ENCODE results near the gene SLC26A11. TPM values are rescaled to one million over a fixed set of nuclear protein-coding genes. Genes with fewer than 3 reads are reported as not detected.

Gene SLC26A11
- total and polyA plus RNA-seq, 2 of the 13 experiments (the other 11 are each of a cell fraction or from before 2014, with no cell fraction given): 8.7 to 13.2 TPM

DNA sequence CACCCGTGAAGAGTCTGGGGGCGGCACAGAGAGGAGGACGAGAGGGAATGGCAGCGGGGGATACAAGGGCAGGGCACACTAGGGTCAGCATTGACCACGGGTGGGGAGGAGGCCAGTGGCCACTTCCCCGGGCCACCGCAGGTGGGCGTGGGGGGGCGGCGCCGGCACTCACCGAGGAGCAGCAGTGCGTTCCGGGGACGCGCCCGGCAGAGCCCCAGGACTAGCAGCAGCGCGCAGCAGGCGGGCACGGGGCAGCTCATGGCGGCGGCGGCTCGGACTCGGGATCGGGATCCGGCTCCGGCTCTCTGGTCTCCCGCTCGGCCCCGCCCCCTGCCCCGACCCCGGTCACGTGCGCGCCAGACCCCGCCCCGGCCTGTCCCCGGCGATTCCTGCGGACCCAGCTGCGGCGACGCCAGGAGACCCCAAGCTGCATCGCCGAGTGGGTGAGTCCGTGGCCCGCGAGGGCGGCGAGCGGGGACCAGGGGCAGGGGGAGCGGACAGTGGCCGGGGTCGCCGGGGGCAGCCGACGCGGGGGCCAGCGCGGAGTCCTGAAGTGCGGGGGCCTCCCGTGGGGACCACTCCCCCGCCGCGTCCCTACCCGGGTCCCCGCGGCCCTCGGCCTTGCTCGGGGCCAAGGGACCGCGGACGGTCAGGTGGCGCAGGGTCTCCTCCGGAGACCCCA, at the start of gene SLC26A11, which contains the start of gene SGSH (continued):
- no peak for TF ChIP-seq TAF15 (IDR thresholded peaks at IDR 0.05; ENCODE audit: low read depth, low read length, poor library complexity, severe bottlenecking)
- no peak for TF ChIP-seq ZNF30 (CRISPR knock-in tag; IDR thresholded peaks at IDR 0.05)
- TF ChIP-seq FIP1L1 (IDR thresholded peaks at IDR 0.05; ENCODE audit: borderline replicate concordance, insufficient read depth, low read depth, low read length): no peak
- TF ChIP-seq, protein P1, sequence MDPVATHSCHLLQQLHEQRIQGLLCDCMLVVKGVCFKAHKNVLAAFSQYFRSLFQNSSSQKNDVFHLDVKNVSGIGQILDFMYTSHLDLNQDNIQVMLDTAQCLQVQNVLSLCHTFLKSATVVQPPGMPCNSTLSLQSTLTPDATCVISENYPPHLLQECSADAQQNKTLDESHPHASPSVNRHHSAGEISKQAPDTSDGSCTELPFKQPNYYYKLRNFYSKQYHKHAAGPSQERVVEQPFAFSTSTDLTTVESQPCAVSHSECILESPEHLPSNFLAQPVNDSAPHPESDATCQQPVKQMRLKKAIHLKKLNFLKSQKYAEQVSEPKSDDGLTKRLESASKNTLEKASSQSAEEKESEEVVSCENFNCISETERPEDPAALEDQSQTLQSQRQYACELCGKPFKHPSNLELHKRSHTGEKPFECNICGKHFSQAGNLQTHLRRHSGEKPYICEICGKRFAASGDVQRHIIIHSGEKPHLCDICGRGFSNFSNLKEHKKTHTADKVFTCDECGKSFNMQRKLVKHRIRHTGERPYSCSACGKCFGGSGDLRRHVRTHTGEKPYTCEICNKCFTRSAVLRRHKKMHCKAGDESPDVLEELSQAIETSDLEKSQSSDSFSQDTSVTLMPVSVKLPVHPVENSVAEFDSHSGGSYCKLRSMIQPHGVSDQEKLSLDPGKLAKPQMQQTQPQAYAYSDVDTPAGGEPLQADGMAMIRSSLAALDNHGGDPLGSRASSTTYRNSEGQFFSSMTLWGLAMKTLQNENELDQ (CRISPR knock-in tag; IDR thresholded peaks at IDR 0.05; ENCODE audit: borderline replicate concordance): no peak
- TF ChIP-seq NR2F1 (CRISPR knock-in tag; IDR thresholded peaks at IDR 0.05): no peak
- TF ChIP-seq ZNF121 (CRISPR knock-in tag; IDR thresholded peaks at IDR 0.05): peak; percentile 71; the same call in 1 of the 2 replicates
- TF ChIP-seq ZNF468 (CRISPR knock-in tag; IDR thresholded peaks at IDR 0.05): no peak
- no peak for TF ChIP-seq ZNF441 (CRISPR knock-in tag; IDR thresholded peaks at IDR 0.05; ENCODE audit: borderline replicate concordance)
- TF ChIP-seq ZNF607 (CRISPR knock-in tag; IDR thresholded peaks at IDR 0.05; ENCODE audit: borderline replicate concordance): 0 out of 2 replicates have a peak, but pooled peaks have one; percentile 21
- no peak for TF ChIP-seq CHD4 (IDR thresholded peaks at IDR 0.05; ENCODE audit: borderline replicate concordance, low read length)
- TF ChIP-seq ZNF557 (CRISPR knock-in tag; IDR thresholded peaks at IDR 0.05): no peak
- TF ChIP-seq, protein P2, sequence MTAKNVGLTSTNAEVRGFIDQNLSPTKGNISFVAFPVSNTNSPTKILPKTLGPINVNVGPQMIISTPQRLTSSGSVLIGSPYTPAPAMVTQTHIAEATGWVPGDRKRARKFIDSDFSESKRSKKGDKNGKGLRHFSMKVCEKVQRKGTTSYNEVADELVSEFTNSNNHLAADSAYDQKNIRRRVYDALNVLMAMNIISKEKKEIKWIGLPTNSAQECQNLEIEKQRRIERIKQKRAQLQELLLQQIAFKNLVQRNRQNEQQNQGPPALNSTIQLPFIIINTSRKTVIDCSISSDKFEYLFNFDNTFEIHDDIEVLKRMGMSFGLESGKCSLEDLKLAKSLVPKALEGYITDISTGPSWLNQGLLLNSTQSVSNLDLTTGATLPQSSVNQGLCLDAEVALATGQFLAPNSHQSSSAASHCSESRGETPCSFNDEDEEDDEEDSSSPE (CRISPR knock-in tag; IDR thresholded peaks at IDR 0.05): 0 out of 2 replicates have a peak, but pooled peaks have one; percentile 24
- no peak for TF ChIP-seq SIN3B (IDR thresholded peaks at IDR 0.05; ENCODE audit: low read length)
- no peak for TF ChIP-seq ZNF431 (CRISPR knock-in tag; IDR thresholded peaks at IDR 0.05; ENCODE audit: borderline replicate concordance, low read depth)
- TF ChIP-seq, protein P3, sequence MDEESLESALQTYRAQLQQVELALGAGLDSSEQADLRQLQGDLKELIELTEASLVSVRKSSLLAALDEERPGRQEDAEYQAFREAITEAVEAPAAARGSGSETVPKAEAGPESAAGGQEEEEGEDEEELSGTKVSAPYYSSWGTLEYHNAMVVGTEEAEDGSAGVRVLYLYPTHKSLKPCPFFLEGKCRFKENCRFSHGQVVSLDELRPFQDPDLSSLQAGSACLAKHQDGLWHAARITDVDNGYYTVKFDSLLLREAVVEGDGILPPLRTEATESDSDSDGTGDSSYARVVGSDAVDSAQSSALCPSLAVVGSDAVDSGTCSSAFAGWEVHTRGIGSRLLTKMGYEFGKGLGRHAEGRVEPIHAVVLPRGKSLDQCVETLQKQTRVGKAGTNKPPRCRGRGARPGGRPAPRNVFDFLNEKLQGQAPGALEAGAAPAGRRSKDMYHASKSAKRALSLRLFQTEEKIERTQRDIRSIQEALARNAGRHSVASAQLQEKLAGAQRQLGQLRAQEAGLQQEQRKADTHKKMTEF (CRISPR knock-in tag; IDR thresholded peaks at IDR 0.05): peak; percentile 42; the same call in 1 of the 2 replicates
- no peak for TF ChIP-seq TBP (CRISPR knock-in tag; IDR thresholded peaks at IDR 0.05)
- no peak for TF ChIP-seq ZSCAN9 (CRISPR knock-in tag; IDR thresholded peaks at IDR 0.05; ENCODE audit: borderline replicate concordance)
- peak; percentile 83 for TF ChIP-seq NR2C2 (CRISPR knock-in tag; IDR thresholded peaks at IDR 0.05; ENCODE audit: borderline replicate concordance)
- TF ChIP-seq TCF12 (IDR thresholded peaks at IDR 0.05): no peak
- TF ChIP-seq TCF12 (CRISPR knock-in tag; IDR thresholded peaks at IDR 0.05): peak; percentile 67; the same call in 1 of the 2 replicates
- TF ChIP-seq ZSCAN25 (CRISPR knock-in tag; IDR thresholded peaks at IDR 0.05): no peak
- TF ChIP-seq KDM3A (CRISPR knock-in tag; IDR thresholded peaks at IDR 0.05; ENCODE audit: low read depth): 0 out of 2 replicates have a peak, but pooled peaks have one; percentile 39
- peak; percentile 8; the same call in 1 of the 2 replicates for TF ChIP-seq HNF4A (CRISPR knock-in tag; IDR thresholded peaks at IDR 0.05)
- TF ChIP-seq ZNF343 (CRISPR knock-in tag; IDR thresholded peaks at IDR 0.05): peak; percentile 86
- no peak for TF ChIP-seq TOPORS (CRISPR knock-in tag; IDR thresholded peaks at IDR 0.05)
- no peak for TF ChIP-seq SMAD3 (CRISPR knock-in tag; IDR thresholded peaks at IDR 0.05)
- no peak for TF ChIP-seq ZKSCAN1 (IDR thresholded peaks at IDR 0.05; ENCODE audit: low read length)

Data from HepG2 (cell line).